Thyroid gland (tissue), 4 donors: Measurements from ENCODE around the gene C2orf49. TPM values are rescaled to one million over a fixed set of nuclear protein-coding genes. Genes with fewer than 3 reads are reported as not detected.

Experiments
- DNase-seq, 2 donors: peaks; one replicate each; pipeline ENCODE4 v3.0.0-alpha.2; 2019
- H3K27ac ChIP-seq, 3 donors: fragments of 200-600 bp; sonication (generic); 1 replicate in 2 of 3; 2 replicates in 1 of 3; pipeline ENCODE4 v1.5.1; 2016 to 2019; ENCODE audit warnings: mild to moderate bottlenecking in 1 of 3, moderate library complexity in 1 of 3
- H3K27me3 ChIP-seq: fragments of 200-600 bp; sonication (generic); one replicate; pipeline ENCODE4 v1.5.1; 2019
- H3K36me3 ChIP-seq, 2 donors: fragments of 200-600 bp; sonication (generic); one replicate each; pipeline ENCODE4 v1.5.1; 2016 to 2019
- H3K4me1 ChIP-seq, 2 donors: fragments of 200-600 bp; sonication (generic); one replicate each; pipeline ENCODE4 v1.5.1; 2017 to 2019
- H3K4me3 ChIP-seq, 3 donors: fragments of 200-600 bp; sonication (generic); replicated peaks in 1 of 3; 1 replicate in 2 of 3; 2 replicates in 1 of 3; pipeline ENCODE4 v1.5.1; 2016; ENCODE audit warnings: mild to moderate bottlenecking in 1 of 3
- H3K9me3 ChIP-seq: fragments of 200-600 bp; sonication (generic); one replicate; pipeline ENCODE4 v1.5.1; 2017
- CTCF ChIP-seq, 6 experiments: fragments of 200-600 bp in 3 of 6; fragments of 450-650 bp in 3 of 6; sonication (generic) in 3 of 6; IDR thresholded peaks; one replicate each; pipeline ENCODE4 v1.5.1; 2016 to 2019; ENCODE audit warnings: antibody characterized with exemption in 6 of 6, mild to moderate bottlenecking in 2 of 6, inconsistent platforms in 1 of 6, moderate library complexity in 1 of 6
- POLR2A ChIP-seq, 2 donors: fragments of 450-650 bp; IDR thresholded peaks; one replicate each; pipeline ENCODE4 v1.6.1; 2017; ENCODE audit warnings: antibody characterized with exemption in 2 of 2, mild to moderate bottlenecking in 2 of 2, moderate library complexity in 1 of 2
- WGBS, 2 donors: methylation state at CpG; one replicate each; pipeline ENCODE4 v1.1.5; 2017; 5-methylcytosine and 5-hydroxymethylcytosine counted together
- intact Hi-C: fragments of 100-400 bp; cut with DNase I; formaldehyde crosslinking; loops from one replicate; pipeline ENCODE4 v1.15.1; 2023
- total RNA-seq, 4 donors: library from RNA; depleted of rRNA; stranded (reverse); fragments of >200 nt; gene quantifications; one replicate each; pipeline ENCODE4 v1.2.3, GENCODE V29; 2016

C2orf49 gene
- total RNA-seq, 4 donors from 2014 or later: 16.6 to 41.1 (median 22.1) TPM

- WGBS, 2 donors: 1 to 4% methylated on average over 7 of the region's 7 CpGs
- no peak for TF ChIP-seq CTCF (IDR thresholded peaks at IDR 0.05)
- TF ChIP-seq POLR2A (IDR thresholded peaks at IDR 0.05): no peak
Observed at GRCh38 chr2:105336786-105337121, 586 bp upstream of the C2orf49 start.

GRCh38 chr2:105338020-105338385 lies 663 bp downstream of the C2orf49 start:
- Histone ChIP-seq H3K4me3 (peak overlapping the region; percentile 61 to 73 (median 70)), H3K36me3 (peaks cover 22 to 23% of the 10 kb centered on the region in 2 donors), H3K27me3 (no peaks in the 10 kb centered on the region), H3K27ac (peak overlapping the region; percentile 86 to 95 (median 88)), H3K9me3 (no peaks in the 10 kb centered on the region), H3K4me1 (peaks cover 9 to 21% of the 10 kb centered on the region in 2 donors)
- intact Hi-C loops: no loop called here
- 6 to 7% methylated on average over 5 of the region's 5 CpGs for WGBS, 2 donors
- DNase-seq: no peak
- TF ChIP-seq POLR2A (IDR thresholded peaks at IDR 0.05) (no peak), CTCF (IDR thresholded peaks at IDR 0.05) (no peak)

More at GRCh38 chr2:105336786-105337121, 586 bp upstream of the C2orf49 start:
- intact Hi-C loops: no loop called here
- Histone ChIP-seq H3K4me3 (peak overlapping the region; percentile 61 to 92 (median 70)), H3K9me3 (no peaks in the 10 kb centered on the region), H3K27me3 (no peaks in the 10 kb centered on the region), H3K36me3 (peaks cover 11 to 20% of the 10 kb centered on the region in 2 donors), H3K4me1 (peaks cover 9 to 21% of the 10 kb centered on the region in 2 donors), H3K27ac (peak overlapping the region; percentile 86 to 95 (median 88))
- no peak for DNase-seq

- Histone ChIP-seq H3K27me3 (no peaks in the 10 kb centered on the region), H3K9me3 (no peaks in the 10 kb centered on the region), H3K36me3 (peaks cover 31 to 32% of the 10 kb centered on the region in 2 donors), H3K27ac (no peak overlapping the region), H3K4me1 (peaks cover 9 to 21% of the 10 kb centered on the region in 2 donors), H3K4me3 (no peak overlapping the region)
- intact Hi-C loops: no loop called here
- no peak for DNase-seq
- no peak for TF ChIP-seq CTCF (IDR thresholded peaks at IDR 0.05)
- TF ChIP-seq POLR2A (IDR thresholded peaks at IDR 0.05): no peak
- 87 to 93% methylated on average over 4 of the region's 4 CpGs for WGBS, 2 donors
Observed at GRCh38 chr2:105339414-105339813, 2.1 kb downstream of the C2orf49 start.

GRCh38 chr2:105344704-105345345 lies 7.5 kb downstream of the C2orf49 start:
- H3K36me3 ChIP-seq: peaks cover 54 to 69% of the 10 kb centered on the region in 2 donors
- 77 to 83% methylated on average over 4 of the region's 4 CpGs for WGBS, 2 donors
- H3K9me3 ChIP-seq: no peaks in the 10 kb centered on the region
- H3K4me3 ChIP-seq: no peak overlapping the region
- TF ChIP-seq CTCF (IDR thresholded peaks at IDR 0.05): peak in 3 of 6 experiments; percentile 31 to 43 (median 40)
- no peak for TF ChIP-seq POLR2A (IDR thresholded peaks at IDR 0.05)
- H3K27ac ChIP-seq: no peak overlapping the region
- DNase-seq: no peak
- no peaks in the 10 kb centered on the region for H3K4me1 ChIP-seq
- intact Hi-C loops: no loop called here
- H3K27me3 ChIP-seq: no peaks in the 10 kb centered on the region

GRCh38 chr2:105357122-105357521 lies 19.8 kb downstream of the C2orf49 start:
- Histone ChIP-seq H3K4me1 (peaks cover 0 to 4% of the 10 kb centered on the region in 2 donors), H3K4me3 (no peak overlapping the region), H3K27ac (no peak overlapping the region), H3K27me3 (no peaks in the 10 kb centered on the region), H3K9me3 (no peaks in the 10 kb centered on the region), H3K36me3 (peaks cover 5 to 20% of the 10 kb centered on the region in 2 donors)
- DNase-seq: no peak
- intact Hi-C loops: no loop called here
- TF ChIP-seq POLR2A (IDR thresholded peaks at IDR 0.05): no peak
- TF ChIP-seq CTCF (IDR thresholded peaks at IDR 0.05): no peak
- 100% methylated on average over 1 of the region's 1 CpG for whole genome bisulfite sequencing, 2 donors
